CD4-positive, alpha-beta T cell treated with Interleukin-1 beta for 1 hour (primary cell): ENCODE data around the gene THRA.

Experiments
- DNase-seq, 2 donors: peaks; one replicate each; pipeline ENCODE4 v3.0.0-alpha.2; 2020 to 2022

Gene THRA

DNA sequence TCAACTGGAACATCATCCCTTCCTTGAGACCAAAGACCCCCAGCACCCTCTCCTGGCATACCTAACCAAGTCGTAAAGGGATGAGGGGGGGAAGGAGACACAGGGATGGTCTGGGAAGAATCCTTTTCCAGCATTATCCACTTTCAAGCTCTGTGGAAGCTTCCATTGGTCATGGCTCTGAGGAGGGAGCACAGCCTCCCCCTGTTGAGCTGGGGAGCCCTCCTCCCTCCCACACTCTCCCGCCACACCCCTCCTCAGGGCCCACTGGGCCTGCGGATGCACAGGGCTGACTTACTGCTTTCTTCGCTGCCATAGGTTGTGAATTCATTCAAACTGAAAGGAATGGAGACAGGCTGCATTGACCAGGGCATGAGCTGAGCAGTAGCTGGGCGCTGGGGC is 35.2 kb upstream of the THRA start:
- DNase-seq, result no peak

DNA sequence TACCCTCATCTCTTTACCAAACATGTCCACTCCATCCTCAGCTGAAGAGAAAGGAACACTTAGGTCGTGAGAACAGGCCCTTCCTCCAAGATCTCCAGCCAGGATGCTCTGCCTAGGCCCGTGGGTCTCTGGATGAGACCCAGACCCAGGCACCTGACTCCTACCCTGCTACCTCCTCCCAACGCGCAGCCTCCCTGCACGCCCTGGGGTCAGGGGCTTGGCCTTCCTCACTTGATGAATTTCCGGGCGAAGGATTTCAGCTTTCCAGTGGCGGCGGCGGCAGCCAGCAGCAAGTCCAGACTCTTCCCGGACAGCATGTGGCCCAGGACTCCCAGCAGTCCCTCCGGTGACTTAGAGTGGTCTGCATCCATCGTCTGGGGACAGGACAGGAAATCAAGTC is 34.2 kb upstream of the THRA start:
- no peak for DNase-seq

DNA sequence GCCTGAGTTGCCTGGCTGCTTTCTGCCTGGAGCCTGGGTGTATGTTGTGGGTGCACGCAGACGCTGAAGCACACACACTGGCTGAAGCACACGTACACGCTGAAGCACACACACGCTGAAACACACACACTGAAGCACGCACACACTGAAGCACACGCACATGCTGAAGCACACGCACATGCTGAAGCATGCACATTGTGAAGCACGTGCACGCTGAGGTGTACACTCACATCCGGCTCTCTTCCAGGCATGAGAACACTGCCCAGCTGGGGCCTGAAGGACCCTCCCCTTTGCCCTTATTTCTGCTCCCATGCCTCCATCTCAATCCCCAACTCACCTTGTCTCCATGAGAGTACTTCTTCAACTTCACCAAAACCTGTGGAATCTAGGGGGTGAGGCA is 31.1 kb upstream of the THRA start:
- DNase-seq, result no peak

DNA sequence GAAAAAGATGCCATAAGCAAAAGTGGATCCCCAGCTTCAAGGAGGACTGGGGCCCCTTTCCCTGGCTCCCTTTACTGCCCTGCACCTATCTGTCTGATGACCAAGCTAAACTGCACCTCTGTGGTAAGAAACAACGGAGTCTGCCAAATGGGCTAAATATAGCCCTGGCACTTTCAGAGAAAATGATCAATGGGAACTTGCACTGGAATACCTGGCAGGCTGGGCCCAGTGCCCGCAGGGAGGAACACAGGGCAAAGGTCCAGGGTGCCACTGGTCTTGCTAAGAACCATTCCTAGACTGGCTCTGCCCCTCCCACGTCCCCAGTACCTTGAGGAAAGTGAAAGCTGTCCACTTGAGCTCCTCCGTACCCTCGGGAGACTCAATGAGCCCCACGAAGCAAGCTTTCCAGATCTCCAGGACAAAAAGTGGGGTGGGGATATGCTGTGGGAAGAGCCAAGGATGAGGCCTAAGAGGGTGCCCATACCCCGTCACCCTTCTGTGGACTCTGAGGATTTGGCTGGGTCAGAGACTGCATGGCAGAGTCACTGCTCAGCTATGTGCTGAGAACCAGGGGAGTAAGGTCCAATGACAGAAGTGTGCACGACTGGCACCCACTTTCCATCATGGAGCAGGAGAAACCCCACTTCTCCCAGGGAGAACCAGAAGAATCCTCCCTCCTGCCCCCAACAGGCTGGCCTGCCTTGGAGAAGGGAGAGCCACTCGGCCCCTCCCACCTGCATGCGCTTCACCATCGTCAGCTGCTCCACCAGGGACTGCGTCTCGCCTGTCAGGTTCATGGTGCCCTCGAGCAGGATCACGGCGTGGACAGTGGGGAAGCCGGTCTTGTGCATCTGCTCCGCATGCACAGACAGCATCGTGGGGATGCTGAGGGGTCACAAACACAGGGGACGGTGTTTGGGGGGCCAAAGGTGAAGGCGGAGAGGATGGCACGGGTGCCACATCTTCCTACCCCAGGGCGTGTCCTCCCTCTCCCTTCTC is 30.1 kb upstream of the THRA start:
- DNase-seq, result no peak

- DNase-seq, result no peak
Observed at GRCh38 chr17:40033339-40033738, 29.4 kb upstream of the THRA start.

DNA sequence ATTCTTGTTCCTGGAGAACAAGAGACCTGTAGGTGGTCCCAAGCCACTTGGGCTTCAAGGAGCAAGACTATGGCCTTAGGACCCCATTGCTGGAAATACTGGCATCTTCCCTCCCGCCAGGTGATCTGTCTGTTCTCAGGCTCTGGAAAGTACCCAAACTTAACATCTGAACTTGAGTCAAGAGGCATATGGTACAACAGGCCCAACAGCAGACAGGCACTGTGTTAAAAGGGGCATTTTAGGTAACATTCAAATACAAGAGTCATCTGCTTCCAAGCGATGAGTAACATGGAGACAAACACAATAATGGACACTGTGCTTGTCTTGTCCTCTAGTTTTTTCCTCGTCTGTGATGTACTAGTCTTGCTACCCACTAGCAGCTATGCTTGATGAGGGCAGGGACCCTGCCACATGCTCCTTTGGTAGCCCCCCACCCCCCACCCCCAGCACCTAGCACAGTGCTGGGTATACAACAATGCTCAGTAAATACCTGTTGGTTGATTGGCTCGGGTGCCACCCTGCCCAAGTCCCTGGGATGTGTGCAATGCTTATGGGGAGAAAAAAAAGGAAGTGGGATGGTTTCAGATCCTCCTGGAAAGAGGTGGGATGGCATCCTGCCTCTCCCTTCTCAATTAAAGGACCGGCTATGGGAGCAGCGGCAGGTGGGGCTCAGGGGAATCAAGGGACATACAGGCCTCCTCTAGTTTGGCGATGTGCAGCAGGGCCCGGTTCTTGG is 28.2 kb upstream of the THRA start:
- no peak for DNase-seq

- no peak for DNase-seq
Observed at GRCh38 chr17:40035162-40035559, 27.6 kb upstream of the THRA start.

DNA sequence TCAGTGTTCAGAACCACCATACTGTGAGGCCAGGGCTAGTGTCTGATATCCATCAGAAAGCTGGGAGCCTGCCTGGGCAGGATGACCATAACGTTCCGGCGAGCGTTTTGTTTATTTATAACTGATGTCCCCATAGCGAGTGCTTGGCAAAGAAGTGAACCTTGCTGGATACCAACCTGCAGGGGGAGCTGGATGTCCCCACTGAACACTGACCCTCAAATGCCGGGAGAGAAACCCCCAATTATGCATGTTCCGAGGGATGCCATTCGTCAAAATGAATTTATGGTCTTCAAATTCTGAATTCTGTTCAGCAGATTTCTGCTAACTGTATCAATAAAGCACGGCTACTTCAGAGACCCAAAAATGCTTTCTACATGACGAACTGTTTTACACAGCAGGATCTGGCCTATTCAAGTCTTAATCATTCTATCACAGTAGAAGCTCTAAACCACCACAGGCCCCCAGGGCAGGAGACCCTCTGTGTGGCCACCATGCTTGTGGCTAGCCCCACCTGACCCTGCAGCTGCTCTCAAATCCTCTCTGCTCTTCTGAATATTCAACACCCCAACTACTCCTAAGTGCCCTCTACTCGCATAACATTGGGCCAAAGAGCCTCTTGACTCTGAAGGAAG is 23.8 kb upstream of the THRA start:
- no peak for DNase-seq

GRCh38 chr17:40041196-40041595 is 21.6 kb upstream of the THRA start:
- DNase-seq, result no peak

DNA sequence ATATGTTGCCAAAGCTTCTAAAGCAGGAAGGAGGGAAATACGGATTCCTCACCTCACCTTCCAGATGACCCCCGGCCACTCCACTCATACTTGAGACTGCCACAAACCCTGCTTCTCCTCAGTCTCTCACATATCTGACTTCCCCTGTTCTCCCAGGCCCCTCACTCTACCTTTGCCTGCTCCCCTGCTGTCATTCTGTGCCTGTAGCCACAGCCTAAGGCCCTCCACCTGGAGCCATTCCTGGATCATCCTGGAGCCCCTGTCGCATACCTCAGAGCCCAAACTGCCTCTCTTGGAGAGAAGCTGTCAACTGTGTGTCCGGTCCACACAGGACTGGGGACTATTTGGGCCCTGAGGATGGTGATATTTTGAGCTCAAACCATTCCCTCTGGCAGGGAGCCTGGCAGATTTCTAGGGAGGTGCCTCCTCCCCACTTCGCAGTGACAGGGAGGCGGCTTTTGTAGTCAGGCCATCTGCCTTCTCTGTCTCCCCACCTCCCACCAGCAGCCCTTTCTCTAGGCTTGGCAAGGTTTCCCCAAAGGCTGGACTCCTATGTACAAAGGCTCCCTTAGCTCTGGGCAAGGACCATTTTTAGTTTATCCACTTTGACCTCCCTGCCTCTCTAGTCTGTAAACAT is 6.3 kb upstream of the THRA start:
- DNase-seq, result no peak

DNA sequence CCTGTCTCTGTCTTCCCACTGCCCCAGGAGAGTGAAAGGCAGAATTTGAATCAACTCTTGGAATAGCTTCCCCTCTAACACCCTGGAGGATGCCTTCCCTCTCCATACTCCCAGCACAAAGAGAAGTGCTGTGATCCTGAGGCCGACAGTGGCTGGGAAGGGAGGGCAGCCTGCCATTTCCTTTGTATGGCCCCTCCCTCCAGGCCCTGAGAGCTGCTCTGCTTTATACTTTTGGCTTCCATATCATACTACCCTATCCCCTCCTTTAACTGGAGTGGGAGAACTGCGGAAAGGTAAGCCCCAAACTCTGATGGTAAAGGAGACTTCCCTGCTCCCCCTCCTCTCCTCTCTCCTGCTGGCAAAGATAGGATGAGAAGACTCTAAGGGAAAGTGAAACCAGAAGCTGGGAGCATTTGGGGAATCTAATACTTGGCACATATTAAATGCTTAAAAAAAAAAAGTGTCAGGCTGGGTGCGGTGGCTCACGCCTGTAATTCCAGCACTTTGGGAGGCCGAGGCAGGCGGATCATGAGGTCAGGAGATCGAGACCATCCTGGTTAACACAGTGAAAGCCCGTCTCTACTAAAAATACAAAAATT is 4.5 kb upstream of the THRA start:
- DNase-seq, result no peak

GRCh38 chr17:40058865-40059264 is 3.9 kb upstream of the THRA start:
- DNase-seq, result no peak

- DNase-seq, result no peak
Observed at GRCh38 chr17:40059729-40060475, 2.9 kb upstream of the THRA start.

- DNase-seq, result no peak
Observed at GRCh38 chr17:40060887-40061608, 1.7 kb upstream of the THRA start.

DNA sequence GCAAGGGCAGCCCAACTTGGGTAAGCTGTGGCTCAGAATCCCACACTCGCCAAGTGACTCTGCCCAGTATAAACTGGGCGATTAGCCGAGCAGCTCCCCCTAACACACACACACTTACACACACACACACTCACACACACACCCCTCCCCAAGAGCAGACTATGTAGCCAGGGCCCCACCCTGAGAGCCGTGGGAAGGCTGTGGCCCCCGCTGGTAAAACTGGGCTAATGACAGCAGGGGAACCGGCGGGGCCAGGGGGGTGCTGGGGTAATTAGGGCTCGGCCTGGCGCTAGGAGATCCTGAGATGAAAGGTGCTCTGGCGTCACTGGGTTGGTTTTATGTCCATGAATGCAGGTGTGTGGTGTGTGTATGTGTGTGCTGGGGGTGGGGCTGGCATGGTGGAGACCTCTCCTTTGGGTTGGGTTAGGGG is 1.1 kb upstream of the THRA start:
- DNase-seq, result no peak

- peak; percentile 25 to 31 for DNase-seq
Observed at GRCh38 chr17:40063187-40063771, 514 bp downstream of the THRA start.

DNA sequence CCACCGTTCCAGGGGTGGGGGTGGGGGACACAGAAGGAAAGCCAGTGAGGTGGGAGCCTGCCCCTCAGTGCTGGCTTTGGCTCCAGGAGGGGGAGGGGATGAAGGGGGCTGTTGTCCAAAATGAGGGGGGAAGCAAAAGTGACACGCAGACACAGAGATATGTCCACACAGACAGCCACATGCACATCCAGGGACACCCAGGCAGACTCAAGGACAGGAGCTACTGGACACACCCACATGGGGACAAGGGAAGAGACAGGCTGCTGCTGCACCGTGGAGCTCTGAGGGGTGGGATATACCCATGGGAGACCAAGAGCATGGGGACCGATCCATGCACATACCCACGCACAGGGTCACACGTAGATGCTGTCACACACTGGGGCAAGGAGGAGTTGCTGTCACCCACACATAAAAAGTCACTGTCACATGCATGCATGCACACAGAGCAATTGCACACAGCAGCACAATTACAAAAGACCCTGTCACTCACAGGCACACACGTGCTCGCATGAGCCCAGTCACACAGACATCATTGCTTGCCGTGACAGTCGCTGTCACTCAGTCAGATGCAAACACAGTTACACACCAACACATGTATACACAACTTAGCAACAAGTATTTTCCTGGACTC is 1.3 kb downstream of the THRA start:
- DNase-seq, result no peak

DNA sequence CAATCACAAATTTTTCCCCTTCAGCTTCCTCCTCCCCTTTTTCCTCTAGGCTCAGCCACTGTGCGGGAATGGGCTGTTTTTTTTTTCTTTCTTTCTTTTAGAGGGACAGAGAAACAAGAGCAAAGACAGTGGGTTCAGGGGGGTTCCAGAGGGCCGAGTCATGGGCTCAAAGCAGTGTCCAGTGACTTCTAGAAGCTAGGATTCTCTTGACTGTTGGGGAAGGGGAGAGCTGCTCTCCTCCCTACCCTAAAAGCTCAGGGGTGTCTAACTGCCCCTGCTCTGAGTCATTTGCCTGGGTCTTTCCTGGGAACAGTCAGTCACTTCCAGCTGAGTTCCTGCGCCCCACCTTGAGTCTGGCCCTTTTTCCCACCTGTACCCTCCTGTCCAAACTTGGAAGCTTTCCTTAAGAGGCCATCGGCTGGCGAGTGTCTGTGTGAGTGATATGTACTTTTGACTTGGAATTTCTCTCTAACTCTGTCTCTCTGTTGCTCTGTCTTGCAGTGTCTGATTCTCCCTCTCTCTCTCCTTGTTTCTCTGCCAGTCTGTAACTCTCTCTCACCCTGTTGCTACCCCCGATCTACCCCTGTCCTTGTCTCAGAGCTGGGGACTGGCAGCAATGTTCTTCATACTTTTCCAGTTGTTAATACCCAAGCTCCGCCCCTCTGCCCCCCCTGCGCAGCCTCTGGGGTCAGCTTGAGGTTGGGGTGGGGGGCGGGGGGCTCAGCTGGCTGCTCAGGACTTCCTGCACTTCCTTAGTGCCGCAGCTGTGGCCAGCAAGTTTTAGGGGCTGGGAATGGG is 2.4 kb downstream of the THRA start:
- DNase-seq, result no peak

GRCh38 chr17:40065769-40066510 is 3.2 kb downstream of the THRA start:
- no peak for DNase-seq
